T-cell (primary cell): ENCODE results near the gene EXOSC1. TPM values are rescaled to one million over a fixed set of nuclear protein-coding genes. Genes with fewer than 3 reads are reported as not detected.
"Not testable (repeated sequence)": the region's sequence is repeated elsewhere in the genome, so short reads cannot be mapped to it uniquely, and the experiment has no call there.

Experiments
- ATAC-seq, 4 experiments: fragments of 200-7000 bp in 3 of 4; fragments of 150-1000 bp in 1 of 4; cut with Tn5 transposase; replicated peaks in 1 of 4; 1 replicate in 3 of 4; 2 replicates in 1 of 4; pipeline ENCODE4 v1.10.0; 2021; ENCODE audit warnings: moderate library complexity in 3 of 4, mild to moderate bottlenecking in 2 of 4, moderate number of reproducible peaks in 1 of 4
- CTCF ChIA-PET, 2 donors: fragments of 300-600 bp; sonication (Branson Sonifier 250); formaldehyde crosslinking; loops; one replicate each; lab custom pipeline; 2022; ENCODE audit warnings: antibody characterized with exemption in 2 of 2; lab: Charles Lee
- POLR2A ChIA-PET, 2 donors: fragments of 300-600 bp; sonication (Branson Sonifier 250); formaldehyde crosslinking; loops; one replicate each; lab custom pipeline; 2022; ENCODE audit warnings: antibody characterized with exemption in 2 of 2; lab: Charles Lee
- DNase-seq, 35 experiments: peaks; one replicate each; pipeline versions ENCODE4 v3.0.0 to v3.0.0-alpha.2; 2013 to 2023
- H3K27ac ChIP-seq: one replicate; pipeline ENCODE4 v1.5.1; 2013; ENCODE audit warnings: low read length
- H3K27me3 ChIP-seq, 2 experiments: replicated peaks in 1 of 2; 1 replicate in 1 of 2; 2 replicates in 1 of 2; pipeline versions ENCODE4 v1.6.1 to v1.7.0; 2013; ENCODE audit warnings: low read length in 1 of 2, mixed read lengths in 1 of 2; ENCODE audit not compliant: control insufficient read depth in 2 of 2, insufficient read depth in 2 of 2; ENCODE audit errors: extremely low read depth in 1 of 2
- H3K36me3 ChIP-seq, 2 donors: 1 replicate in 1 of 2; 2 replicates in 1 of 2; pipeline versions ENCODE4 v1.6.1 to v1.7.0; 2013; ENCODE audit warnings: low read length in 1 of 2; ENCODE audit not compliant: control insufficient read depth in 2 of 2, insufficient read depth in 1 of 2; ENCODE audit errors: extremely low read depth in 1 of 2
- H3K4me1 ChIP-seq, 2 experiments: 1 replicate in 1 of 2; 2 replicates in 1 of 2; pipeline versions ENCODE4 v1.6.1 to v1.7.0; 2013; ENCODE audit warnings: low read length in 2 of 2, mixed read lengths in 1 of 2; ENCODE audit not compliant: insufficient read depth in 2 of 2, control insufficient read depth in 1 of 2; ENCODE audit errors: extremely low read depth in 1 of 2
- H3K4me3 ChIP-seq, 2 donors: 1 replicate in 1 of 2; 2 replicates in 1 of 2; pipeline versions ENCODE4 v1.5.1 to v1.7.0; 2013; ENCODE audit warnings: mild to moderate bottlenecking in 2 of 2, low read length in 1 of 2, moderate library complexity in 1 of 2; ENCODE audit not compliant: control insufficient read depth in 1 of 2; ENCODE audit errors: extremely low read depth in 1 of 2
- H3K9me3 ChIP-seq: 2 replicates; pipeline ENCODE4 v1.7.0; 2013
- H3K27ac Mint-ChIP-seq, 2 donors: one replicate each; pipeline ENCODE4 v1.8.0; 2020 to 2021; ENCODE audit warnings: mild to moderate bottlenecking in 2 of 2, mixed read lengths in 2 of 2
- H3K27me3 Mint-ChIP-seq, 2 donors: one replicate each; pipeline ENCODE4 v1.8.0; 2021 to 2022; ENCODE audit warnings: mixed read lengths in 2 of 2
- H3K36me3 Mint-ChIP-seq: one replicate; pipeline ENCODE4 v1.8.0; 2021; ENCODE audit warnings: mixed read lengths
- H3K4me1 Mint-ChIP-seq, 3 donors: one replicate each; pipeline ENCODE4 v1.8.0; 2020 to 2022; ENCODE audit warnings: mixed read lengths in 3 of 3, mild to moderate bottlenecking in 1 of 3
- H3K4me3 Mint-ChIP-seq, 3 donors: one replicate each; pipeline ENCODE4 v1.8.0; 2020 to 2022; ENCODE audit warnings: mild to moderate bottlenecking in 3 of 3, mixed read lengths in 3 of 3, moderate library complexity in 3 of 3
- H3K9me3 Mint-ChIP-seq, 3 donors: one replicate each; pipeline ENCODE4 v1.8.0; 2020 to 2022; ENCODE audit warnings: mixed read lengths in 3 of 3
- WGBS: methylation state at CpG from one replicate; pipeline ENCODE4 v1.1.5; 2013; ENCODE audit warnings: missing lambda C conversion rate; ENCODE audit not compliant: insufficient coverage; 5-methylcytosine and 5-hydroxymethylcytosine counted together
- total RNA-seq, 35 experiments: library from RNA in 6 of 35; stranded (reverse) in 6 of 35; fragments of 120-200 nt in 1 of 35; gene quantifications; one replicate each; pipeline versions ENCODE4 v1.2.1 to v1.2.4 and lab custom pipeline; 2013 to 2026

Gene EXOSC1
- total RNA-seq, 5 donors from 2014 or later (not counting 1 experiment from before 2014, with no cell fraction given) = 32.2 to 51.0 (median 46.8) TPM

GRCh38 chr10:97483921-97484320 lies 38.1 kb upstream of the EXOSC1 start:
- POLR2A ChIA-PET = no interaction called here
- no peak overlapping the region for H3K27ac Mint-ChIP-seq
- peaks cover 7 to 17% (median 16%) of the 10 kb centered on the region in 3 donors for H3K4me1 Mint-ChIP-seq
- peaks cover 29% of the 10 kb centered on the region for H3K36me3 Mint-ChIP-seq
- H3K4me1 ChIP-seq = no peaks in the 10 kb centered on the region
- no peak overlapping the region for H3K4me3 ChIP-seq
- no peak for ATAC-seq
- no peaks in the 10 kb centered on the region for H3K9me3 ChIP-seq
- WGBS = no CpG with 5 or more reads among the region's 1 CpG
- H3K9me3 Mint-ChIP-seq = no peaks in the 10 kb centered on the region
- H3K27me3 ChIP-seq = no peaks in the 10 kb centered on the region
- CTCF ChIA-PET = interaction anchor here in 1 of 2 donors (0.5 to 0.7 kb wide), 3 partner anchors 60 to 924 kb away, joined by 3 to 5 read pairs (median 3); no protein-coding TSS in a partner anchor
- no peak for DNase-seq
- no peaks in the 10 kb centered on the region for H3K27me3 Mint-ChIP-seq
- H3K27ac ChIP-seq = no peak overlapping the region
- peaks cover 14 to 51% of the 10 kb centered on the region in 2 donors for H3K36me3 ChIP-seq
- H3K4me3 Mint-ChIP-seq = no peak overlapping the region

- Histone ChIP-seq H3K27ac (no peak overlapping the region), H3K4me1 (no peaks in the 10 kb centered on the region), H3K9me3 (no peaks in the 10 kb centered on the region), H3K36me3 (peaks cover 14 to 55% of the 10 kb centered on the region in 2 donors), H3K4me3 (no peak overlapping the region), H3K27me3 (no peaks in the 10 kb centered on the region)
- H3K9me3 Mint-ChIP-seq = no peaks in the 10 kb centered on the region
- ATAC-seq = no peak
- POLR2A ChIA-PET = no interaction called here
- no peak overlapping the region for H3K27ac Mint-ChIP-seq
- peaks cover 6 to 15% (median 13%) of the 10 kb centered on the region in 3 donors for H3K4me1 Mint-ChIP-seq
- no peak overlapping the region for H3K4me3 Mint-ChIP-seq
- no peaks in the 10 kb centered on the region for H3K27me3 Mint-ChIP-seq
- no peak for DNase-seq
- WGBS = 100% methylated on average over 1 of the region's 3 CpGs
- H3K36me3 Mint-ChIP-seq = peaks cover 29% of the 10 kb centered on the region
- CTCF ChIA-PET = interaction anchor here in 1 of 2 donors (0.5 to 0.6 kb wide), 2 partner anchors 60 to 74 kb away, joined by 3 to 5 read pairs; no protein-coding TSS in a partner anchor
These were observed 37.7 kb upstream of the EXOSC1 start for GRCh38 chr10:97483506-97483905.

- Histone ChIP-seq H3K36me3 (peaks cover 14 to 63% of the 10 kb centered on the region in 2 donors), H3K27me3 (no peaks in the 10 kb centered on the region), H3K9me3 (no peaks in the 10 kb centered on the region), H3K27ac (no peak overlapping the region), H3K4me3 (no peak overlapping the region), H3K4me1 (no peaks in the 10 kb centered on the region)
- ChIA-PET CTCF (no interaction called here), POLR2A (no interaction called here)
- H3K36me3 Mint-ChIP-seq = peaks cover 33% of the 10 kb centered on the region
- peaks cover 6 to 9% (median 6%) of the 10 kb centered on the region in 3 donors for H3K4me1 Mint-ChIP-seq
- ATAC-seq (no peak), DNase-seq (no peak)
- no peaks in the 10 kb centered on the region for H3K27me3 Mint-ChIP-seq
- WGBS = 100% methylated on average over 1 of the region's 1 CpG
- no peaks in the 10 kb centered on the region for H3K9me3 Mint-ChIP-seq
- no peak overlapping the region for H3K27ac Mint-ChIP-seq
- H3K4me3 Mint-ChIP-seq = no peak overlapping the region
These were observed 36.6 kb upstream of the EXOSC1 start for GRCh38 chr10:97482381-97482780.

- Mint-ChIP-seq H3K4me3 (no peak overlapping the region), H3K9me3 (no peaks in the 10 kb centered on the region), H3K4me1 (peaks cover 3 to 6% (median 5%) of the 10 kb centered on the region in 3 donors), H3K27me3 (no peaks in the 10 kb centered on the region), H3K27ac (no peak overlapping the region), H3K36me3 (peaks cover 46% of the 10 kb centered on the region)
- H3K27me3 ChIP-seq = no peaks in the 10 kb centered on the region
- H3K27ac ChIP-seq = no peak overlapping the region
- ChIA-PET CTCF (interaction anchor here in 1 of 2 donors (0.8 kb wide), 1 partner anchor 17 kb away, joined by 3 read pairs; no protein-coding TSS in a partner anchor), POLR2A (no interaction called here)
- ATAC-seq (no peak), DNase-seq (no peak)
- no peak overlapping the region for H3K4me3 ChIP-seq
- H3K36me3 ChIP-seq = peaks cover 8 to 76% of the 10 kb centered on the region in 2 donors
- 90% methylated on average over 2 of the region's 4 CpGs for WGBS
- no peaks in the 10 kb centered on the region for H3K4me1 ChIP-seq
- no peaks in the 10 kb centered on the region for H3K9me3 ChIP-seq
These were observed 35.3 kb upstream of the EXOSC1 start for GRCh38 chr10:97481071-97481470.

- no peak overlapping the region for H3K4me3 Mint-ChIP-seq
- Histone ChIP-seq H3K4me3 (no peak overlapping the region), H3K36me3 (peaks cover 11 to 79% of the 10 kb centered on the region in 2 donors), H3K27ac (no peak overlapping the region), H3K27me3 (no peaks in the 10 kb centered on the region), H3K4me1 (no peaks in the 10 kb centered on the region), H3K9me3 (no peaks in the 10 kb centered on the region)
- H3K9me3 Mint-ChIP-seq = peaks cover 0 to 3% (median 0%) of the 10 kb centered on the region in 3 donors
- ChIA-PET CTCF (no interaction called here), POLR2A (no interaction called here)
- H3K27me3 Mint-ChIP-seq = no peaks in the 10 kb centered on the region
- ATAC-seq (no peak), DNase-seq (no peak)
- peaks cover 51% of the 10 kb centered on the region for H3K36me3 Mint-ChIP-seq
- no peak overlapping the region for H3K27ac Mint-ChIP-seq
- H3K4me1 Mint-ChIP-seq = no peaks in the 10 kb centered on the region
- WGBS = 82% methylated on average over 6 of the region's 9 CpGs
These were observed 34.1 kb upstream of the EXOSC1 start for GRCh38 chr10:97479939-97480338.

- POLR2A ChIA-PET, H3K27ac ChIP-seq, H3K9me3 Mint-ChIP-seq, H3K27ac Mint-ChIP-seq, H3K27me3 Mint-ChIP-seq, CTCF ChIA-PET, H3K27me3 ChIP-seq, H3K4me1 Mint-ChIP-seq, H3K4me3 Mint-ChIP-seq, ATAC-seq, DNase-seq, H3K4me1 ChIP-seq, H3K4me3 ChIP-seq, H3K9me3 ChIP-seq: not testable (repeated sequence)
- no CpG with 5 or more reads among the region's 4 CpGs for WGBS
- H3K36me3 ChIP-seq = peaks cover 11 to 84% of the 10 kb centered on the region in 2 donors
- H3K36me3 Mint-ChIP-seq = peaks cover 54% of the 10 kb centered on the region
These were observed 33.6 kb upstream of the EXOSC1 start for GRCh38 chr10:97479410-97479809.
